ENCODE results near the gene CALHM1. TPM values are rescaled to one million over a fixed set of nuclear protein-coding genes. Genes with fewer than 3 reads are reported as not detected.
"Not testable (repeated sequence)": the region's sequence is repeated elsewhere in the genome, so short reads cannot be mapped to it uniquely, and the experiment has no call there.

The CALHM1 gene
- total RNA-seq, 4 donors from 2014 or later = not detected

DNA sequence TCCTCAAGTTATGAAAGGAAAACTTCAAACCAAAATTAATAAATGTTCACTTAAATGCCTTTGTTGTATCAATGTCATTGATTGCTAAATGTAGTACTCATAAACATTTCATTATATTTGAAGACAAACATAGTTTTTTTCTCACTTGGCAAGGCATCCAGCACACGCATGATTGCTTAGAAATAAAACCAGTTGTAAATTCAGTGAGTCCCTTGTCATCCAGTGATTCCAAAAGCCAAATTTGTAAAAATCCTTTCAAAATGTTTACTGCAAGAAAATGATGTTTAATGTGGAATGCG lies 28.7 kb upstream of the CALHM1 start:
- DNase-seq = no peak
- in situ Hi-C loops (cut with MboI; ENCODE audit: low sequenced_read_pairs in 4 of 4) (loop anchor here in 3 of 4 donors (5.0 to 10.0 kb wide), 3 partner anchors 63 to 73 kb away; no protein-coding TSS in a partner anchor), intact Hi-C loops (cut with DNase I; ENCODE audit: low total_unique reads) (no loop called here)
- H3K27ac ChIP-seq = no peak overlapping the region
- no peak for ATAC-seq
- H3K27me3 ChIP-seq = no peaks in the 10 kb centered on the region
- no peaks in the 10 kb centered on the region for H3K9me3 ChIP-seq
- H3K36me3 ChIP-seq = no peaks in the 10 kb centered on the region
- H3K4me1 ChIP-seq = no peaks in the 10 kb centered on the region
- TF ChIP-seq, protein P1, sequence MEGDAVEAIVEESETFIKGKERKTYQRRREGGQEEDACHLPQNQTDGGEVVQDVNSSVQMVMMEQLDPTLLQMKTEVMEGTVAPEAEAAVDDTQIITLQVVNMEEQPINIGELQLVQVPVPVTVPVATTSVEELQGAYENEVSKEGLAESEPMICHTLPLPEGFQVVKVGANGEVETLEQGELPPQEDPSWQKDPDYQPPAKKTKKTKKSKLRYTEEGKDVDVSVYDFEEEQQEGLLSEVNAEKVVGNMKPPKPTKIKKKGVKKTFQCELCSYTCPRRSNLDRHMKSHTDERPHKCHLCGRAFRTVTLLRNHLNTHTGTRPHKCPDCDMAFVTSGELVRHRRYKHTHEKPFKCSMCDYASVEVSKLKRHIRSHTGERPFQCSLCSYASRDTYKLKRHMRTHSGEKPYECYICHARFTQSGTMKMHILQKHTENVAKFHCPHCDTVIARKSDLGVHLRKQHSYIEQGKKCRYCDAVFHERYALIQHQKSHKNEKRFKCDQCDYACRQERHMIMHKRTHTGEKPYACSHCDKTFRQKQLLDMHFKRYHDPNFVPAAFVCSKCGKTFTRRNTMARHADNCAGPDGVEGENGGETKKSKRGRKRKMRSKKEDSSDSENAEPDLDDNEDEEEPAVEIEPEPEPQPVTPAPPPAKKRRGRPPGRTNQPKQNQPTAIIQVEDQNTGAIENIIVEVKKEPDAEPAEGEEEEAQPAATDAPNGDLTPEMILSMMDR (IDR thresholded peaks at IDR 0.05 in 4 of 5, conservative IDR thresholded peaks at IDR 0.05 in 1 of 5) = no peak
- no peak for TF ChIP-seq POLR2A (IDR thresholded peaks at IDR 0.05)
- H3K4me3 ChIP-seq = no peak overlapping the region

DNA sequence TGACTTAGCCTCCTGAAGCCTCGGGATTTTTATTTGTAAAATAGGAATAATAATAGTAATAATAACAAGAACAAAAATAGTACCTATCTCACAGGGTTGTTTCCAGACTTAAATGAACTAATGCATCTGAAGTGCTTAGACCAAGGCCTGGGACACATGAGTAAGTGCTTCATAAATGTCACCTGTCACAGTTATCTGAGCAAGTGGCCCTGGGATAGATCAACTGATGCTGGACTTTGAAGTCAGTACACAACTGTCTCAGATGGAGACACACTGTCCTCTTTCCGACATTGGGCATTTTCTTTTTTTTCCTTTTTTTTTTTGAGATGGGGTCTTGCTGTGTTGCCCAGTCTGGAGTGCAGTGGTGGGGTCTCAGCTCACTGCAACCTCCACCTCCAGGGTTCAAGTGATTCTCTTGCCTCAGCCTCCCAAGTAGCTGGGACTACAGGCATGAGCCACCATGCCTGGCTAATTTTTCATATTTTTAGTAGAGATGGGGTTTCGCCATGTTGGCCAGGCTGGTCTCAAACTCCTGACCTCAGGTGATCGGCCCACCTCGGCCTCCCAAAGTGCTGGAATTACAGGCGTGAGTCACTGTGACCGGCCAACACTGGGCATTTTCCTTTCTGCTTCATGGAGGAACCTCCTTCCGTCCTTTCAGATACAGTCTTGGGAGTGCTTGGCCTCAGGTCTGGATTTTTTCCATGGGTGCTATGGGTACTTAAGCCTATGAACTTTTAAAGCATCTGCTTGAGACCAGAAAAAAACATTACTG lies 28.1 kb upstream of the CALHM1 start:
- DNase-seq = not testable (repeated sequence)

DNA sequence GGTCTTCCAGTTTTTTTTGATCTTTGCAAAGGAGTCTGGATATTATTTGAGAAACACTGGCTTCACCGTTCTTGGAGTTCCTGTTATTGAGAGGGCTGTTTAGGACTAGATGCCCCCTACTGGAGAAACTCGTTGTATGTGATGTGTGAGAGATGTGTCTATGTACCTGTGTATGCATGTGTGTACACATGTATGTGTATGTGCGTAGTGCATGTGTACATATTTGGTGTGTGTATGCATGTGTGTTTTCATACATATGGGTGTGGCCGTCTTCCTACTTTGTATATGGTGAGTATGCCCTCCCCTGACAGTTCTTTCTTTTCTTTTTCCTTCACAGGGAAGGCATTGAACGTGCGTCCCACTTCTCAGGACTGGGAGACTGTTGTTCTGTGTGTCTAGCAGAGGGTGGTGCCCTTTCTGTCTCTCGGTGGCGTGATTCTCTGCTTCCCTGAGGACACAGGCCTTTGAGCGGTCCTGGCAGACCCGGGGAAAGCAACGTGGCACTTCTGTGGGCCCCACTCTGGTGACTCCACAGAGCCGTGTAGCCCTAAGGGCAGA lies 23.4 kb upstream of the CALHM1 start:
- Histone ChIP-seq H3K27me3 (no peaks in the 10 kb centered on the region), H3K27ac (no peak overlapping the region), H3K9me3 (no peaks in the 10 kb centered on the region), H3K36me3 (no peaks in the 10 kb centered on the region), H3K4me3 (no peak overlapping the region), H3K4me1 (no peaks in the 10 kb centered on the region)
- in situ Hi-C loops (cut with MboI; ENCODE audit: low sequenced_read_pairs in 4 of 4) = loop anchor here in 3 of 4 donors (5.0 to 10.0 kb wide), 3 partner anchors 57 to 67 kb away; no protein-coding TSS in a partner anchor
- DNase-seq (no peak), ATAC-seq (peak; percentile 67 to 75)
- intact Hi-C loops (cut with DNase I; ENCODE audit: low total_unique reads) = loop anchor here (1.0 to 5.0 kb wide), 2 partner anchors 65 to 110 kb away; no protein-coding TSS in a partner anchor
- no peak for TF ChIP-seq POLR2A (IDR thresholded peaks at IDR 0.05)
- TF ChIP-seq, protein P1 (IDR thresholded peaks at IDR 0.05 in 4 of 5, conservative IDR thresholded peaks at IDR 0.05 in 1 of 5) = peak; percentile 22 to 57 (median 45)

More for the DNA sequence above, 28.1 kb upstream of the CALHM1 start:
- H3K27ac ChIP-seq; H3K4me3 ChIP-seq; H3K9me3 ChIP-seq; H3K27me3 ChIP-seq; intact Hi-C loops (cut with DNase I; ENCODE audit: low total_unique reads); H3K36me3 ChIP-seq; ATAC-seq; H3K4me1 ChIP-seq: not testable (repeated sequence)
- in situ Hi-C loops (cut with MboI; ENCODE audit: low sequenced_read_pairs in 4 of 4) = loop anchor here in 3 of 4 donors (5.0 to 10.0 kb wide), 3 partner anchors 62 to 72 kb away; no protein-coding TSS in a partner anchor

DNA sequence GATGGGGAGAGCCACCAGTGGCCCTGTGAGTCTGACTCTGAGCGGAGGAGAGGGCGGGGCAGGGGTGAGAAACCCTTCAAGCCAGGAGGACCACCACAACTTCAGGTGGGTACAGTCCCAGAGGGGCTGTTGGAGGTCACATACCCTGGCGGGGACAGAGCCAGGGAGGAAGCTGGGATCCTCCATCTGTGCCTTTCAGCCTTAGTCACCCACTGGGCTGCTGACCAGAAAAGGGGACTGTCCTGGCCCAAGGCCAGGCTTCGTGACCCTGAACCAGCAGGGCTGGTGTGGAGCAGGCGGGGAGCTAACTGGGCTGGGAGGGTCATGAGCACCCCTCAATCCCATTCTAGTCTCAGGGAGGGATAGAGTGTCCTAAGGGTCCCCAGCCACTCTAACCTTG lies 21.8 kb upstream of the CALHM1 start:
- Histone ChIP-seq H3K9me3 (no peaks in the 10 kb centered on the region), H3K4me3 (no peak overlapping the region), H3K27me3 (no peaks in the 10 kb centered on the region), H3K4me1 (no peaks in the 10 kb centered on the region), H3K27ac (no peak overlapping the region), H3K36me3 (no peaks in the 10 kb centered on the region)
- DNase-seq = no peak
- ATAC-seq = no peak
- intact Hi-C loops (cut with DNase I; ENCODE audit: low total_unique reads) (loop anchor here (5.0 kb wide), 1 partner anchor 112 kb away; no protein-coding TSS in a partner anchor), in situ Hi-C loops (cut with MboI; ENCODE audit: low sequenced_read_pairs in 4 of 4) (loop anchor here in 3 of 4 donors (5.0 to 10.0 kb wide), 3 partner anchors 56 to 66 kb away; no protein-coding TSS in a partner anchor)
- TF ChIP-seq, protein P1 (IDR thresholded peaks at IDR 0.05 in 4 of 5, conservative IDR thresholded peaks at IDR 0.05 in 1 of 5) = no peak
- TF ChIP-seq POLR2A (IDR thresholded peaks at IDR 0.05) = no peak

DNA sequence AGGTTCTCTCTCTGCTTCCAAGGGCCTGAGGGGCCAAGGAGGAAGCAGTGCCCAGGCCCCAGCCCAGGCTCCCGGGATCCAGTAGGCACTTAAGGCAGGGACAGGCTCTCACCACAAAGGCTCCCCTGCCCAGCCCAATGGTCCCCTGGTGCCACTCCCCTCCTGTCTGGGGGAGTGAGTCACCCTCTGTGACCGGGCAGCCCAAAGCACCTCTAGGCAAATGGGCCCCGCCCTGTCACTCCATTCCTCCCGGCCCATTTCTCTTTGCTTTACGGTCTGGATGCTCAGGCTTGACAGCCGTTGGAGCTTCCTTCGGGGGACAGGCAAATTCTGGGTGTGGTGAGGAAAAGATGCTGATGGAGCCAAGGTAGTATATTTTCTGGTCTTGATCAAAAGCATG lies 20.4 kb upstream of the CALHM1 start, which contains the start of gene CALHM3:
CALHM3 (minus strand) TSS at position 106 of the 400 bp plus-strand sequence. CDS start 208 bp downstream, outside the sequence.
- TF ChIP-seq, protein P1 (IDR thresholded peaks at IDR 0.05 in 4 of 5, conservative IDR thresholded peaks at IDR 0.05 in 1 of 5) = no peak
- TF ChIP-seq POLR2A (IDR thresholded peaks at IDR 0.05) = no peak
- H3K4me1 ChIP-seq = no peaks in the 10 kb centered on the region
- H3K27ac ChIP-seq = no peak within 1 kb of the TSS
- no peak within 1 kb of the TSS for H3K4me3 ChIP-seq
- DNase-seq = no peak
- in situ Hi-C loops (cut with MboI; ENCODE audit: low sequenced_read_pairs in 4 of 4) (no loop called here), intact Hi-C loops (cut with DNase I; ENCODE audit: low total_unique reads) (no loop called here)
- H3K27me3 ChIP-seq = no peaks in the 10 kb centered on the region
- ATAC-seq = no peak
- H3K9me3 ChIP-seq = no peaks in the 10 kb centered on the region
- H3K36me3 ChIP-seq = no peaks in the 10 kb centered on the region

All from gastrocnemius medialis (tissue), 4 donors.